C4-2B (cell line): ENCODE measurements around the gene PCDH9.

Experiments
- H3K27ac ChIP-seq: fragments of 450-650 bp; 2 replicates; pipeline ENCODE4 v1.5.1; 2017
- ZFX ChIP-seq: fragments of 450-650 bp; IDR thresholded peaks from 2 replicates; pipeline ENCODE4 v1.6.1; 2017
- TF ChIP-seq, protein P1 (sequence below): fragments of 450-650 bp; conservative IDR thresholded peaks from 2 replicates; pipeline ENCODE4 v1.5.1; 2017; ENCODE audit warnings: mild to moderate bottlenecking

PCDH9 gene

DNA sequence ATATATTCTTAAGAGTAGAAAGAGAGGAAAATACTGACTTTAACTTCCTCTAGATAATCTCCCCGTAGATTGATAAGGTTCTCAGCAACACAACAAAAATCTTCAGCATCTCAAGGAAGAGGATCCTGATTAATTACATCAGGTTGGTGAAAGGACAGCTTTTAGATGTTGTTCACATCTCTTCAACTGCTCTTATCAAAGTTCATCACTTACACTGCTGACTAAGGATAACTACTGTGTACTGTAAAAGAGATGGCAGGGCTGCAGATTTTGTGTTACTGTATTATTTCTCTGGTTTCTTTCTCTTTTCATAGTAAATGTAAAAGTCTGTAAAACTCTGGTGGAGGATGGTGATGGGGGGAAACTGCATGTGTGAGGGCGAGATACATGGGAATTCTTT, 133.7 kb downstream of the PCDH9 start:
- H3K27ac ChIP-seq, result no peak overlapping the region
- TF ChIP-seq ZFX, result no peak
- TF ChIP-seq, protein P1, sequence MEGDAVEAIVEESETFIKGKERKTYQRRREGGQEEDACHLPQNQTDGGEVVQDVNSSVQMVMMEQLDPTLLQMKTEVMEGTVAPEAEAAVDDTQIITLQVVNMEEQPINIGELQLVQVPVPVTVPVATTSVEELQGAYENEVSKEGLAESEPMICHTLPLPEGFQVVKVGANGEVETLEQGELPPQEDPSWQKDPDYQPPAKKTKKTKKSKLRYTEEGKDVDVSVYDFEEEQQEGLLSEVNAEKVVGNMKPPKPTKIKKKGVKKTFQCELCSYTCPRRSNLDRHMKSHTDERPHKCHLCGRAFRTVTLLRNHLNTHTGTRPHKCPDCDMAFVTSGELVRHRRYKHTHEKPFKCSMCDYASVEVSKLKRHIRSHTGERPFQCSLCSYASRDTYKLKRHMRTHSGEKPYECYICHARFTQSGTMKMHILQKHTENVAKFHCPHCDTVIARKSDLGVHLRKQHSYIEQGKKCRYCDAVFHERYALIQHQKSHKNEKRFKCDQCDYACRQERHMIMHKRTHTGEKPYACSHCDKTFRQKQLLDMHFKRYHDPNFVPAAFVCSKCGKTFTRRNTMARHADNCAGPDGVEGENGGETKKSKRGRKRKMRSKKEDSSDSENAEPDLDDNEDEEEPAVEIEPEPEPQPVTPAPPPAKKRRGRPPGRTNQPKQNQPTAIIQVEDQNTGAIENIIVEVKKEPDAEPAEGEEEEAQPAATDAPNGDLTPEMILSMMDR, result no peak

DNA sequence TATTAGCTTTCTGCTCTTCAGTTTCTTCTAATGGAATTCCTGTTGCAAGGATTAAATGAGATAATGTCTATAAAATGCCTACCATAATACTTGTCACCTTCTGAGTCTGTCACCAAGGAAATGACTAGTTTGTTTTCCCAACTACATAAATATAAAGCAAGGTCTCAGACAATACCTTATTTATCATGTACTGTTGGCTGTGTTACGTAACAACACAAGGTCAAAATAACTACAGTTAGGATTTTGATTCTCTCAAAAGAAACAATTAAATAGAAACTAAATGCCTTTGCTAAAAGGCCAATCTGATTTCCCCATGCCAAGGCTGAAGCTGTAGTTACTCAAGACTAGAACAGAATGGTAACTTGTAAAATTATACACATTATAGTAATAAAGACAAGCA, 134.5 kb downstream of the PCDH9 start:
- no peak for TF ChIP-seq ZFX
- TF ChIP-seq, protein P1, result no peak

DNA sequence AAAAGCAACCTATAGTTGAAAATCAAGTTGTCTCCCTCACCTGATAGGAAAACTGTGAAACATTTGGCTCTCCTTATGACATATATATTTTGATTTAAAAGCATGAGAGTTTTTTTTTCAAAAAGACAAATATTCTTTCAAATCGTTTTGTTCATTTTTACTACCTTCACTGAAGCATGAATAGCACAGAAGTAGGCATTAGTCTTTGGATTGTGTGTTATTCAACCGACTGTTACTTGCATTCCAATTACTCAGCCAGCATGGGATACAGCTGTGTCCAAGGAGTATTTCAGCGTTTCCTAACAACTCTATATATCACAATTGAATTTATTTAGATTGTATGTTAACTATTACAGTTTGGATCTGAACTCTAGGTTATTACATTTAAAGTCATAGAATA, 135.2 kb downstream of the PCDH9 start:
- TF ChIP-seq, protein P1, result no peak
- no peak for TF ChIP-seq ZFX
- H3K27ac ChIP-seq, result no peak overlapping the region

More for the DNA sequence above, 134.5 kb downstream of the PCDH9 start:
- no peak overlapping the region for H3K27ac ChIP-seq

DNA sequence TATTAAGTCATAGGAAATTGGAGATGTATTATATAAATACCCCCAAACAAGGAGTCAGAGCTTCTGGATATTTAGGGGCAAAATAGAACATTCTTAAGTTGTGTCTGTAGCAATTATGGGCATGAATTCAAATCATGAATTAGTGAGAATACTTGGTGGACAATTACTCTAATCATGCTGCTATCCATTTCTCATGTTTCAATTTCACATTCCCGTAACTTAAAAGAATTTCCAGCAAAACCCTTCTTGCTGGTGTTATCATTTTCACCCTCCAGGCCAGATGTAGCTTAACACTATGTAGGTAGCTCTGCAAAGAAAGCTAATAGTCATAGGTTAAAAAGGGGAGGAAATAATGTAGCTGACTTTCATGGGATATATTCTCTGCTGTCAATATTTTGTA, 136.1 kb downstream of the PCDH9 start:
- no peak overlapping the region for H3K27ac ChIP-seq
- TF ChIP-seq, protein P1, result no peak
- TF ChIP-seq ZFX, result no peak

DNA sequence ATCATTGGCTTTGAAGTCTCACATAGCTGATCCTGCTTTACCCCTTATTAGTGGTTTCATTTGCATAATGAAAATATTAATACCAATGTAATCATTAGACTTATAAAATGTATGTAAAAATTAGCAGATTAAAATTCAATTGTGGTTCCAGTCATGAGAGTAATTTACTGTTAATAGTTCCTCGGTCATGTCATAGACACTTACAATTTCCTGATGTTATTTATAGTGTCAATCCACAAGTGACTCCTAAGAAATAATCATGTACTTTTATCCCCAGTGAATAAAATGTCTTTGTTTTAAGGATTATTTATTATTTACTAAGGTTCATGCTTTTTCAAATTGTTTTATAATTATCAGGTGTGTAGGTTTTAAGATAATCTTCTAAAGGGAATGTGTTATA, 138.5 kb downstream of the PCDH9 start:
- TF ChIP-seq ZFX, result no peak
- H3K27ac ChIP-seq, result no peak overlapping the region

DNA sequence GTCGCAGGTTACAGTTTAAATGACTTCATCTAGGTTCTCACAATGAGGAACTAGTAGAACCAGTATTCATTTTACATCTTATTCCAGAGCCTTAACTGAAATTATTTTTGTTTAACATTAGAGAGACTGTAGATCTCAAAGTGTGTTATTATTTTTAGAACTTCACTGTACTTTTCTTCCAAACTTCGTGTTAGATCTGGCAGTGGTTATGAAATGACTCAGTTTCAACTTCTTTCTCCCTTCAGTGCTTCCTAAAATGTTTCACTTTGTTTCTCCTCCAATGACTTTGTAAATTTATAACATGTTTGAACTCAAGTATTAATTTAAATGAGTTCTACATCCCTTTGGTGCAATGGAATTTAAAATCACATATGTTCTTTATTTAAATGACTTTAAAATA, 139.3 kb downstream of the PCDH9 start:
- no peak overlapping the region for H3K27ac ChIP-seq
- TF ChIP-seq, protein P1, result no peak
- TF ChIP-seq ZFX, result no peak

DNA sequence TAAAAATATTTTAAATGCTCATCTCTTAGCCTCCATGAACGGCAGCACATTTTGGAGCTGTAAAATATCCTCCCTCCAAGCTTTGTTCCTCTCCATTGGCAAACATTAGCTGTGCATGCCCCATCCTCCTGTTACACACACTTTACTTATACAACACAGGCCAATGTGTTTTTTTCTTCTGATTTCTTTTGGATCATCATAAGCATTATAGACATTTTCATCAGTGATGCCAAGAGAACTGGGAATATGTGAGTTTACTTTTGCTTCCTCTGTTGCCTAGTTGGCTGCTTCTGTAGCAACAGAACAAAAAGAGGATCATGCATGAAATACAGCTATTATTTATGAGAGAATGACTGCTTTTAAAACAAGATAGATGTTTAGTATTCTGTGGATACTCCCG, 142.6 kb downstream of the PCDH9 start:
- TF ChIP-seq ZFX, result no peak
- TF ChIP-seq, protein P1, result no peak
- H3K27ac ChIP-seq, result no peak overlapping the region

DNA sequence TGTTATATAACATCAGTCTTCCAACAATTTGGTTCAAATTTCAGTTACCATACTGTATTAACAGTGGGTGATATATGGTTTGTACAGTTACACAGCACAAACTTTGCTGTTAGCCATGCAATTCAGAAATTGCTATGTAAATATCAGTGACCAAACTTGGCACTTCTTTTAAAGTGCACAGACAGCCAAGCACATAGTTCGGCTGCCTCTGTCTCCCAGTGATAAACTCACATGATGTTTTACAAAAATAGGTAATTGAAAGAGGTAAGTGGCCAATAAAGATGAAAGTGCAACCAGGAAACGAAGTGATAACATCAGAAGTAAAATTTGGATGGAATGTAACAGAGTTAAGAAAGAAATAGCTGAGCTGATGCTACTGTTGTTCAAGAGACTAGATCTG, 143.9 kb downstream of the PCDH9 start:
- TF ChIP-seq ZFX, result no peak
- no peak overlapping the region for H3K27ac ChIP-seq

DNA sequence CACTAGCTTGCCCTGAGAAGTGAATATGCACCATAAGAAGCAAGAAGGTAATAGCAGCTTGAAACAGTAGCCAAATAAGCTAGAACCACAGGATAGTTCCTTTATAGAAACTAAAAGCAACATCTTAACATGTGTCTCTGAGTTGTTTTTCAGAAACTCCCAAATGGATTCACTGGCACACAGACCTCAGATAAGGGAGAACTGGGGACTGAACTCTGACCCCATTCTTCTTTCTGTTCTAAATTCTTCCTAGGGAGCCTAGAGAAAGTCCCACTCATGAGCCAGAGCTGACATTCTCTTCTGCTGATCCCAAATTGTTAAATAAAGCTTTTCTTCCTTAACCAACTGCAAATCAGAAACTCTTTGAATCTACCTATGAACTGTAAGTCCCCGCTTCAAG, 146.1 kb downstream of the PCDH9 start:
- H3K27ac ChIP-seq, result no peak overlapping the region
- TF ChIP-seq, protein P1, result no peak
- no peak for TF ChIP-seq ZFX
